Activated CD4-positive, alpha-beta T cell treated with anti-CD3 and anti-CD28 coated beads, Interleukin-2, amount 10 ng/mL, durations not matched to agents 7 days and 5 days (primary cell): ENCODE data around the gene BMPR1B. TPM values are rescaled to one million over a fixed set of nuclear protein-coding genes. Genes with fewer than 3 reads are reported as not detected.
A peak's percentile ranks its signal among the peaks of the same experiment; 100 is the strongest.

Experiments used
- CTCF ChIA-PET: fragments of 350-600 bp; sonication (Branson Sonifier 250); formaldehyde crosslinking; loops from one replicate; lab custom pipeline; 2021; ENCODE audit warnings: antibody characterized with exemption; lab: Charles Lee
- POLR2A ChIA-PET: fragments of 350-600 bp; sonication (Branson Sonifier 250); formaldehyde crosslinking; loops from one replicate; lab custom pipeline; 2021; ENCODE audit warnings: antibody characterized with exemption; lab: Charles Lee
- DNase-seq: peaks from one replicate; pipeline ENCODE4 v3.0.0-alpha.2; 2020
- H3K27ac Mint-ChIP-seq: one replicate; pipeline ENCODE4 v1.8.0; 2021; ENCODE audit warnings: mild to moderate bottlenecking, moderate library complexity, mixed read lengths
- H3K27me3 Mint-ChIP-seq: one replicate; pipeline ENCODE4 v1.8.0; 2021; ENCODE audit warnings: mixed read lengths
- H3K36me3 Mint-ChIP-seq: one replicate; pipeline ENCODE4 v1.8.0; 2021; ENCODE audit warnings: low read depth, mixed read lengths
- H3K4me1 Mint-ChIP-seq: one replicate; pipeline ENCODE4 v1.8.0; 2021; ENCODE audit warnings: mixed read lengths
- H3K4me3 Mint-ChIP-seq: one replicate; pipeline ENCODE4 v1.8.0; 2021; ENCODE audit warnings: mild to moderate bottlenecking, moderate library complexity, mixed read lengths
- H3K9me3 Mint-ChIP-seq: one replicate; pipeline ENCODE4 v1.8.0; 2021; ENCODE audit warnings: mixed read lengths
- total RNA-seq, 2 experiments: library from RNA; stranded (reverse); gene quantifications; one replicate each; pipeline ENCODE4 v1.2.3, GENCODE V29; 2021

BMPR1B gene
- not detected for total RNA-seq

DNA sequence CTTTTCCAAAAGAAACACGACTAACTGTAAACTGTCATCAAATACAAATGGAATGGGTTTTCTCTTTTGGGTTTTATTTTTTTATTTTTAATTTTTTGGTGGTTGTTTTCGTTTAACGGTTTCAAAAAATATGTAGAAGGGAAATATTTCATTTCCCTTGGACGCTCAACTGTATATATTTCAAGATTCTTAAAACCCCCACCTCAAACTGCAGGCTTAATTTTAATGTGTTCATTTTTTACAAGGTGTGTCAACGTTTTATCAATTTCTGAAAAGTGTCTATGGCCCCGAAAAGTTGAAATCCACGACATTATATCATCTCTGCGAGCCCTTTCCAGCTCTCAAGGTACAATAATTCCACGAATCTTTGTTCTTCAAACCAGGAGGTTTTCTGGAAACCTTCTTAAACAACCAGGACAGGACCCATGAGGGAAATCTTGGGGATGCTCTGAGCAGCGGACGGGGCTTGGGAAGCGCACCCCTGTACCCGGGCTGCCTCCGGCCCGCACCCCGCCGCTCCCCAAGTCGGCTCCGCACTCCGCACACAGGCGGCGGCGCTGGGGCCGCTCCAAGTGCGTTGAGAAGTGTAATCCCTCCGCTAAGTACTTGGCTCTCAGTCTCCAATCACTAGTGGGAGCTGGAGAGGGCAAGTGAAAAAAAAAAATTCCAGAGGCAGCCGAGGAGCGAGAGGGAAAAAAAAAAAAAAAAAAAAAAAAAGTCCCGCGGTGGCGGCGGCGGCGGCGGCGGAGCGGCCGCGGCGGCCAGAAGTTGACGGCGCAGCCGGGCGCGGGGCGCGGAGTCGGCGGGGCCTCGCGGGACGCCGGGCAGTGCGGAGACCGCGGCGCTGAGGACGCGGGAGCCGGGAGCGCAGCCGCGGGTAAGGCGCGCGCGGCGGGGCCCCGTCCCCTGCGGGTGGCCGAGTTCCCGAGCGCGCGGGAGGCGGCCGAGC, at the start of gene BMPR1B:
TSS of gene BMPR1B (plus strand) at position 764 of the 949 bp plus-strand sequence. CDS start 346,470 bp downstream, outside the sequence.
- Mint-ChIP-seq H3K27ac (no peak within 1 kb of the TSS), H3K36me3 (no peaks in the 10 kb centered on the region), H3K27me3 (peaks cover 74% of the 10 kb centered on the region), H3K4me1 (peaks cover 9% of the 10 kb centered on the region), H3K9me3 (no peaks in the 10 kb centered on the region), H3K4me3 (peak within 1 kb of the TSS; percentile 20)
- DNase-seq = no peak
- ChIA-PET POLR2A (no interaction called here), CTCF (interaction anchor here (0.6 kb wide), 1 partner anchor 240 kb away, joined by 3 read pairs; no protein-coding TSS in a partner anchor)

DNA sequence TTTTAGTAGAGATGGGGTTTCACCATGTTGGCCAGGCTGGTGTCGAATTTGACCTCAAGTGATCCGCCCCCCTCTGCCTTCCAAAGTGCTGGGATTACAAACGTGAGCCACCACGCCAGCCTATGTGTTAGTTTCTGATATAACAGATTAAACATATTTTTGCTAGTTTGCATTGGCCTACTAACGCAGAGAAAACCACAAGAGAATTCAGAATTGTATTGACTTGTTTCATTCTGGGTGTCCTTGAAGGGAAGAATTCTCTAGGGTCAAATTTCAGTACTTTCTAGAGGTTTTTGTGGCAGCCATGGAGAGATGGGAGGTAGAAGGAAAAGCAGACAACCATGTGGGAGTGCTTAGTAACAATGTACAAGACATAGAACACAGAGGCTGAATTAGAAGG, 46.1 kb upstream of the BMPR1B start:
- no peaks in the 10 kb centered on the region for H3K27me3 Mint-ChIP-seq
- no peaks in the 10 kb centered on the region for H3K36me3 Mint-ChIP-seq
- ChIA-PET CTCF (no interaction called here), POLR2A (no interaction called here)
- DNase-seq = no peak
- no peak overlapping the region for H3K4me3 Mint-ChIP-seq
- H3K27ac Mint-ChIP-seq = no peak overlapping the region
- H3K4me1 Mint-ChIP-seq = no peaks in the 10 kb centered on the region
- H3K9me3 Mint-ChIP-seq = no peaks in the 10 kb centered on the region

DNA sequence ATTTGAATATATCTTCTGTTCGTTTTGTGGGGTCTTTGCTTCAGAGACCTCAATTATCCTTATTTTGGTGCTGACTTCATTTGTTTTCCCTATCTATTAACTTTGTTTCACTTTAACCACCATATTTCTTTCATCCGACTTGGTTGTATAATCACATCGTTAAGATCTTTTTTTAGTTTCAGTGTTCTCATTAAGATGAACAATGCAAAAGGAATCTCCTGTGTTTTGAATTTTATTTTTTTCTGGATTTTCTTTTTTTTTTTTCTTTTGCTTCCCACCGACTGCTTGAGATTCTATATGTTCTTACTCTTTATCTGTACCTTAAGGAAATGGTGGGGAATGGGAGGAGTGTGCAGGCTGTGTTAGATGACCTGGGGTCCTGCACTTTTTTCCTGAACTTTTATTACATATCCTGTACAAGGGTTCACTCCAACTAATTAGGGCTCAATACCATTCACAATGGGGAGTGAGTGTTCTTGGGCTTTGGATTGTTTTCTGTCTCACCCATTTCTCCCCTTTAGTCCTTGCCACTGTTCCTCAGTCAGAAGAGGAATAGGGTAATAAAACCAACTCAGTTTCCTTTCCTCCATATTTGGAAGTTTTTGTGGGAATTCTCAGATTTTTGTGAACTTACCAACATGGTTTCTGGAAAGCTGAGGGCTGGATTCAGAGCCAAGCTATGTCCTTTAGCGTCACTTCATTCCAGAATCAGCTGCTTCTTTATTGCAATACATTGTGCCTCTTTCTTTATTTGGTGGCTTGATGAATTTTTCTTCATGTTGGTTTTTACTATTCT, 43.2 kb upstream of the BMPR1B start:
- no peak for DNase-seq
- H3K4me3 Mint-ChIP-seq = no peak overlapping the region
- no peak overlapping the region for H3K27ac Mint-ChIP-seq
- no peaks in the 10 kb centered on the region for H3K9me3 Mint-ChIP-seq
- no peaks in the 10 kb centered on the region for H3K36me3 Mint-ChIP-seq
- ChIA-PET POLR2A (no interaction called here), CTCF (no interaction called here)
- peaks cover 2% of the 10 kb centered on the region for H3K27me3 Mint-ChIP-seq
- H3K4me1 Mint-ChIP-seq = no peaks in the 10 kb centered on the region

DNA sequence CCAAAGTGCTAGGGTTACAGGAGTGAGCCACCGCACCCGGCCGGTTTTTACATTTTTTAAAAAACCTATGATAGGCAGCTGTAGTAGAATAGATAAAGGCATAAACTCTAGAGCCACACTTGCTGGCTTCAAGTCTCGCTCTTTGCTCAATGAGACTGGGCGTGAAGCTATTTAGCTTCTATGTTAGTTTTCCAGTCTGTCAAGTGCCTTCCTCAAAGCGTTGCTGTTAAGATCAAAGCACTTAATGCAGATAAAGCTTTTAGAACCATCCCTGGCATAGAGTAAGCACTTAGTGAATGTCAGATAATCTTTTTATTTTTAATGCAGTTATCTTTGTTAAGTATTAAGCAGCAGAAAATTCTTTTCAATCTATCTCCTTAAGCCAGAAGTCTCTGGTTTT, 42.0 kb upstream of the BMPR1B start:
- Mint-ChIP-seq H3K27me3 (peaks cover 2% of the 10 kb centered on the region), H3K4me3 (no peak overlapping the region), H3K9me3 (no peaks in the 10 kb centered on the region), H3K4me1 (no peaks in the 10 kb centered on the region), H3K36me3 (no peaks in the 10 kb centered on the region), H3K27ac (no peak overlapping the region)
- no peak for DNase-seq
- CTCF ChIA-PET = no interaction called here
- POLR2A ChIA-PET = no interaction called here

DNA sequence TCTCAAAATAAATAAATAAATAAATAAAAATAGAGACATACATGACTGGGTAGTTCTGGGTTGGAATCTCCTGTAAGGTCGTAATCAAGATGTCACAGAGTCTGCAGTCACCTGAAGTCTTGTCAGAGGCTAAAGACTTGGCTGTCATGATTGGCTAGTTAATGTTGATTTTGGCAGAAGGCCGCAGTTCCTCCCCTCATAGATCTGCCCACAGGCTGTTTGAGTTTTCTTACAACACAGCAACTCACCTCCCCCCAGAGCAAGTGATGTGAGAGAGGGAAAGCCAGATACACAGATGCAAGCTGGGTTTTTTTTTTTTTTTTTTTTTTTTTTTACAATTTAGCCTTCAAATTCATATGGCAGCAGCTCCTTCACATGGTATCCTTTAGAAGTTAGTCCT, 36.4 kb upstream of the BMPR1B start:
- no peak overlapping the region for H3K27ac Mint-ChIP-seq
- H3K9me3 Mint-ChIP-seq = no peaks in the 10 kb centered on the region
- ChIA-PET CTCF (no interaction called here), POLR2A (no interaction called here)
- no peak overlapping the region for H3K4me3 Mint-ChIP-seq
- H3K4me1 Mint-ChIP-seq = no peaks in the 10 kb centered on the region
- no peaks in the 10 kb centered on the region for H3K36me3 Mint-ChIP-seq
- no peak for DNase-seq
- H3K27me3 Mint-ChIP-seq = peaks cover 11% of the 10 kb centered on the region

DNA sequence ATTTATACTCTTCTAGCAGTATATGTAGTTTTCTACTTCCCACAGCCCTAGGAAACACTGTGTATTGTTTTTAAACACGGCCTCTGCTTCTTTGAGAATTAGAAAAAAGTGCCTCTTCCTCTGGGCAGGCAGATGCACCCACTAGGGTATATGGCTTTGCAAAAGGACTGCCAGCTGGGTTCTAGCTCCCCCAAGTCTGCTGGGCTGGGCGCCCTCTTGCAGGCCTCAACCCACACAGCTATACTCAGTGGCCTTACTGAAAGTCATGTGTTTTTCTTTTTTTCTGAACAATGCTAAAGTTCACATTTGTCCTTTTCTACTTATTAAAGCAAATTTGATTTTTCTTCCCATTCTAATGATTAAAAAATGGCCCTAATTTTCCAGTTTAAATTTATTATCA, 35.5 kb upstream of the BMPR1B start:
- CTCF ChIA-PET = no interaction called here
- Mint-ChIP-seq H3K27ac (no peak overlapping the region), H3K4me3 (no peak overlapping the region), H3K4me1 (no peaks in the 10 kb centered on the region), H3K36me3 (no peaks in the 10 kb centered on the region), H3K9me3 (no peaks in the 10 kb centered on the region), H3K27me3 (peaks cover 8% of the 10 kb centered on the region)
- POLR2A ChIA-PET = no interaction called here
- DNase-seq = no peak

DNA sequence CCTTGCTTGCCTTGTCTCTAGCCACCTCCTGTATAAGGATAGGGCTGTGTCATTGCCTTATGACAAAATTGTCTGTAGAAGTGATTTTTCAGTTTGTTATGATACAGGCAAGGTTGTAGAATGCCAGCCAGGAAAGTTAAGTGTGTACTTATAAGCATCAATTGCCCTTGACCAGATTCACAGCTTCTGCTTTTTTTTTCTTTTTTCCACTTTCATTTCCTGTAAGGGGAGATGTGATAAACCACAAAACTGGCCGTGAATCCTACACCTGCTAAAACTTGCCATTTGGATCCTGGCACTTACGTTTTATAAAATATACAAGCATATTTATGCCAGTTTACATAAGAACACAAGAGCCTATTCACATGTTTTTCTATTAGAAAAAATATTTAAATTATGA, 35.0 kb upstream of the BMPR1B start:
- CTCF ChIA-PET = no interaction called here
- peaks cover 8% of the 10 kb centered on the region for H3K27me3 Mint-ChIP-seq
- no peaks in the 10 kb centered on the region for H3K36me3 Mint-ChIP-seq
- H3K4me1 Mint-ChIP-seq = no peaks in the 10 kb centered on the region
- DNase-seq = no peak
- H3K27ac Mint-ChIP-seq = no peak overlapping the region
- POLR2A ChIA-PET = no interaction called here
- no peak overlapping the region for H3K4me3 Mint-ChIP-seq
- no peaks in the 10 kb centered on the region for H3K9me3 Mint-ChIP-seq

DNA sequence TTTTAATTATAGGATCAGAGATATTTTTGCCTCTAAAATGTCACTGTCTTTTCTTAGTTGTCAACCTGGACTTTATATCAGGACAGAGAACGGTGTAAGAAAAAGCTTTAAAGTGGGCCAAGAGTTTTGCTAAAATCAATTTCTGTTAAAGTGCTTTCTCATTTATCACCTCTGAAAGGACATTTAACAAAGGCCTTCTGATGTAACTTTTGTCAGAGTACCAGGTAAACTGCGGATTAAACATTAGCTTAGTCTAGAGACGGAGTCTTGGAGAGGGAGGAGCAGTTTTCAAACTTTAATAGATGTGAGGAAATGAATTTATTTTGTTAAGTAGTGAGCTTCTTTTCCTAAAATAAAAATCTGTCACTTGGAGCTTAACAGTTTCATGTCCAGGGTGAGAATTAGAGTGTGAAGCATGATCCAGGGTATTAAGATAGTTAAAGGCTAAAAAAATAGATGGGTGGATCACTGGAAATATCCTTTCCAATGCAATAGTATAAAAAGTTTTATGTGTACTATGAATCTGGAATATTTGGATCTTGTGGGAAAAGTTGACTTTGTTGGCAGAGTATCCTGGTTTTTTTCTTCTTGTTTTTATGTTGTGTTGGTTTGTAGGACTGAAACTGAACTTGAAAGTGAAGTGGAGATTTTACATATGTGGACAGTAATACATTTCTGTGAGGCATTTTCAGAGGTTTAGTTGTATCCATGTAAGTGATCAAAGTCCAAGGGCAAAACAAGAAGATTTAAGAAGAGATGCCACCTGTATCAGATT, 33.6 kb upstream of the BMPR1B start:
- no peaks in the 10 kb centered on the region for H3K36me3 Mint-ChIP-seq
- CTCF ChIA-PET = no interaction called here

DNA sequence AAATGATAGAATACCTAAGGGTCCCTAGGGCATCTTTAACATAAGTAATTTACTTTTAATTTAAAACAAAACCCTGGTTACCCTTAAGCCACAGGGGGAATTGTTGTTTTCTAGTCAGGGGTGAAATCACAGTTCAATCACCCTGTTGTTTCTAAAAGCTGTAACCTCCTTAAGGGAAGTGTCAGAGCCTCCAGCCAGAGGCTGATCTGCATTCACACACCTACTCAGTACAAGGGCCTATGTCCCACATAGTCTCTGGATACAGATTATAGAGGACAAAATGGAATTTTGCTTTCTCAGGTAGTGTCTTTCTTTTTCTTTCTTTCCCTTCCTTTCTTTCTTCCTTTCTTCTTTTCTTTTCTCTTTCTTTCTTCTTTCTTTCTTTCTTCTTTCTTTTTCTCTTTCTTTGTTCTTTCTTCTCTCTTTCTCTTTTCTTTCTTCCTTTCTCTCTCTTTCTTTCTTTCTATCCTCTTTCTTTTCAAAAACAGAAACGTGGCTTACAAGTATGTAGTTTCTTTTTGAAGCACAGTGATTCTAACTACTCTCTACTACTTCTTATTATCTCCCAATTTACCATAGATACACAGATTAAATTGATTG, 31.1 kb upstream of the BMPR1B start:
- POLR2A ChIA-PET = no interaction called here
- Mint-ChIP-seq H3K27me3 (peaks cover 11% of the 10 kb centered on the region), H3K4me1 (no peaks in the 10 kb centered on the region), H3K27ac (no peak overlapping the region), H3K36me3 (no peaks in the 10 kb centered on the region), H3K9me3 (no peaks in the 10 kb centered on the region), H3K4me3 (no peak overlapping the region)
- DNase-seq = no peak
- CTCF ChIA-PET = no interaction called here

More for the DNA sequence above, 33.6 kb upstream of the BMPR1B start:
- POLR2A ChIA-PET = no interaction called here
- Mint-ChIP-seq H3K27ac (no peak overlapping the region), H3K4me1 (no peaks in the 10 kb centered on the region), H3K27me3 (peaks cover 11% of the 10 kb centered on the region), H3K9me3 (no peaks in the 10 kb centered on the region), H3K4me3 (no peak overlapping the region)
- DNase-seq = no peak

DNA sequence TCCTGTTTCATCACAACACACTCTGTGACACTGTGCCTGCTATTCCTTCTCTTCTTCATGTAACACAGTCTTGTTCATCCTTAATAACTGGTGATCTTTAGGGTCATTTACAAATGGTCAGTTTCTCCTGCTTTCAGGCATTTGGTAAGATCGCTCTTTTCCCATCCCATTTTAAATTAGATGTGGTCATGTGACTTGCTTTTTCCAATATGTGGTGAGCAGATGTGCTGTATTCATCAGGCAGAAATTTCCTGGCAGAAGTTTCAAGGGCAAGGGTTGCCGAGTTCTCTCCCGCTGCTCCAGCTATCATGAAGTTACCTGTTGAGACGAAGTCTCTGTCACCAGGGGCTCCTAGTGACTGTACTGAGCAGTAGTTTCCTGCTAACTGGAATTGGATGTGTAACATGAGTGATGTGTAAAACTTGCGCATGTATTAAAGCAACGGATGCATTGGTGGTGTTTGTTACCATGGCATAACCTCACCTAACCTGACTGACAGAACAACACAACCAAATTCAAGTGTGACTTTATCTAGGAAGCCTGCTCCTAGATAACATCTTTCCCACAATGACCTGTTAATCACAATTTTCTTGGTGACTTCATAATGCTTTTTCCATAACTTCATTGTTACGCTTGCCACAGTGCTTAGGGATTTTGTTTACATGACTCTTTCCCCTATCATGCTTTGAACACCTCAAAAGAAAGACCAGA, 29.5 kb upstream of the BMPR1B start:
- no peak overlapping the region for H3K27ac Mint-ChIP-seq
- CTCF ChIA-PET = interaction anchor here (0.7 kb wide), 1 partner anchor 384 kb away, joined by 3 read pairs; no protein-coding TSS in a partner anchor
- peaks cover 11% of the 10 kb centered on the region for H3K27me3 Mint-ChIP-seq
- H3K4me3 Mint-ChIP-seq = no peak overlapping the region
- H3K36me3 Mint-ChIP-seq = no peaks in the 10 kb centered on the region
- no peaks in the 10 kb centered on the region for H3K4me1 Mint-ChIP-seq
- H3K9me3 Mint-ChIP-seq = no peaks in the 10 kb centered on the region
- DNase-seq = no peak
- POLR2A ChIA-PET = no interaction called here

DNA sequence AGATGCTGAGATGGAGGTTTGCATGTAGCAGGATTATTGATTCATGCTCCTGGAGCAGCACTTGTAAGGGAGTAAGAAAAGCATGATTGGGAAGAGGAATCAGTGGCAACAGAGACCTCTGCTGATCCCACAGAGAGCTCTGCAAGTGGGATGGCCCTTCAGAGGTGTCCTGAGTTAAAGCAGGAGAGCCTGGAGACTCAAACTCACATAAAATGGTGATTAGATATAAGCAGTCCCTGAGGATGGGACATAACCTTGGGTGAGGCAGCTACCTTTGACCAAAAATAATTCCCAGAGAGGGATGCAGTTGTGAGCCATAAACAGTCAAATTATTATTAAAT, 25.4 kb upstream of the BMPR1B start:
- no peak overlapping the region for H3K4me3 Mint-ChIP-seq
- H3K27ac Mint-ChIP-seq = no peak overlapping the region
- peaks cover 2% of the 10 kb centered on the region for H3K27me3 Mint-ChIP-seq
- DNase-seq = no peak
- ChIA-PET CTCF (interaction anchor here (0.5 kb wide), 1 partner anchor 529 kb away, joined by 3 read pairs; no protein-coding TSS in a partner anchor), POLR2A (no interaction called here)
- no peaks in the 10 kb centered on the region for H3K36me3 Mint-ChIP-seq
- no peaks in the 10 kb centered on the region for H3K9me3 Mint-ChIP-seq
- H3K4me1 Mint-ChIP-seq = no peaks in the 10 kb centered on the region

DNA sequence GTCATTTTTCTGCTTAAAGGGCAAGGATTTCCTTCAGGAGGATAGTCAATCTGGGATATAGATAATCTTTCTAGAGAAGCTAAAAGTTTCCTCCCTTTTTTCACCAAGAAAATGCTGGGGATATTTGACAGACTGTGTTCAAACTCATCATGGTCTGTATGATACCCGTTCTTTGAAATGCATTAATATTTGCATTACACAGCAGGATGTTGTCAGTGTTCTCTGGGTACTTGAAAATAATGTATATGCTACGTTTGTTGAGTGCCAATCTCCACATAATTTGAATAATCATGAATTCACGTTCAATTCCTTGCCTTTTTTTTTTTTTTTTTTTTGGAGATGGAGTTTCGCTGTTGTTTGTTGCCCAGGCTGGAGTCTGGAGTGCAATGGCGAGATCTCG, 18.0 kb upstream of the BMPR1B start:
- H3K9me3 Mint-ChIP-seq = no peaks in the 10 kb centered on the region
- H3K27me3 Mint-ChIP-seq = peaks cover 3% of the 10 kb centered on the region
- ChIA-PET POLR2A (no interaction called here), CTCF (no interaction called here)
- no peaks in the 10 kb centered on the region for H3K36me3 Mint-ChIP-seq
- H3K4me1 Mint-ChIP-seq = no peaks in the 10 kb centered on the region
- H3K4me3 Mint-ChIP-seq = no peak overlapping the region
- no peak for DNase-seq
- H3K27ac Mint-ChIP-seq = no peak overlapping the region
